Right renal cortex interstitium (tissue), 3 donors: ENCODE results near the gene NFIA. TPM values are rescaled to one million over a fixed set of nuclear protein-coding genes. Genes with fewer than 3 reads are reported as not detected.

Experiments used
- DNase-seq, 3 donors: peaks; one replicate each; pipeline ENCODE4 v3.0.0-alpha.2; 2013; ENCODE audit warnings: low read depth in 3 of 3, low spot score in 2 of 3
- polyA plus RNA-seq, 3 donors: library from polyadenylated mRNA; unstranded; fragments of 120-200 nt; gene quantifications; one replicate each; pipeline ENCODE4 v1.2.1, GENCODE V29; 2013; ENCODE audit not compliant: insufficient read length in 3 of 3

NFIA gene
- polyA plus RNA-seq, 3 donors = 15.8 to 17.3 (median 16.3) TPM

GRCh38 chr1:61377242-61377958 lies 295.0 kb downstream of the NFIA start:
- DNase-seq = no peak

GRCh38 chr1:61378494-61379180 lies 296.3 kb downstream of the NFIA start:
- DNase-seq = no peak

- no peak for DNase-seq
These were observed 297.3 kb downstream of the NFIA start for GRCh38 chr1:61379693-61380092.

GRCh38 chr1:61380561-61380960 lies 298.2 kb downstream of the NFIA start:
- DNase-seq = no peak

- DNase-seq = no peak
These were observed 304.0 kb downstream of the NFIA start for GRCh38 chr1:61386323-61386722.

- DNase-seq = no peak
These were observed 304.4 kb downstream of the NFIA start for GRCh38 chr1:61386770-61387169.

- no peak for DNase-seq
These were observed 305.5 kb downstream of the NFIA start for GRCh38 chr1:61387829-61388228.

GRCh38 chr1:61388566-61388965 lies 306.2 kb downstream of the NFIA start:
- DNase-seq = no peak

GRCh38 chr1:61389194-61389925 lies 307.0 kb downstream of the NFIA start:
- DNase-seq = no peak

- DNase-seq = no peak
These were observed 307.8 kb downstream of the NFIA start for GRCh38 chr1:61389926-61390845.

- DNase-seq = no peak
These were observed 309.4 kb downstream of the NFIA start for GRCh38 chr1:61391730-61392129.

GRCh38 chr1:61392409-61393242 lies 310.3 kb downstream of the NFIA start:
- DNase-seq = no peak

GRCh38 chr1:61393575-61393974 lies 311.2 kb downstream of the NFIA start:
- no peak for DNase-seq

GRCh38 chr1:61395146-61395800 lies 312.9 kb downstream of the NFIA start:
- DNase-seq = no peak

GRCh38 chr1:61397495-61397894 lies 315.1 kb downstream of the NFIA start:
- DNase-seq = no peak

- no peak for DNase-seq
These were observed 315.6 kb downstream of the NFIA start for GRCh38 chr1:61397935-61398334.

- DNase-seq = no peak
These were observed 316.8 kb downstream of the NFIA start for GRCh38 chr1:61399199-61399598.

GRCh38 chr1:61400131-61400770 lies 317.9 kb downstream of the NFIA start:
- no peak for DNase-seq

- DNase-seq = no peak
These were observed 318.6 kb downstream of the NFIA start for GRCh38 chr1:61400997-61401396.
